NCI-H345 (cell line): ENCODE data around the gene UVRAG.
A peak's percentile ranks its signal among the peaks of the same experiment; 100 is the strongest.

Source experiments
- DNase-seq: peaks from one replicate; lab custom pipeline; 2025; lab: John Stamatoyannopoulos, UW

The UVRAG gene

GRCh38 chr11:75814677-75815344 lies at the start of gene UVRAG:
UVRAG (plus strand) TSS chr11:75815210; CDS start chr11:75815408, 198 bp downstream.
- peak; percentile 99 for DNase-seq

- no peak for DNase-seq
Observed at GRCh38 chr11:75766443-75767227, 48.4 kb upstream of the UVRAG start.

GRCh38 chr11:75767228-75767572 lies 47.8 kb upstream of the UVRAG start:
- DNase-seq = no peak

- no peak for DNase-seq
Observed at GRCh38 chr11:75767793-75768111, 47.3 kb upstream of the UVRAG start.

- DNase-seq = peak; percentile 79
Observed at GRCh38 chr11:75768112-75768908, 46.7 kb upstream of the UVRAG start, which contains the start of gene DGAT2. DGAT2 (plus strand) TSS chr11:75768778; CDS start chr11:75768992, 214 bp downstream.

GRCh38 chr11:75768909-75769771 lies 45.9 kb upstream of the UVRAG start:
- DNase-seq = no peak

GRCh38 chr11:75770102-75770501 lies 44.9 kb upstream of the UVRAG start:
- no peak for DNase-seq

GRCh38 chr11:75771646-75772410 lies 43.2 kb upstream of the UVRAG start:
- DNase-seq = no peak

GRCh38 chr11:75773595-75774353 lies 41.2 kb upstream of the UVRAG start:
- DNase-seq = no peak

- DNase-seq = no peak
Observed at GRCh38 chr11:75775056-75775455, 40.0 kb upstream of the UVRAG start.

GRCh38 chr11:75776546-75776945 lies 38.5 kb upstream of the UVRAG start:
- no peak for DNase-seq

GRCh38 chr11:75777461-75778110 lies 37.4 kb upstream of the UVRAG start:
- DNase-seq = no peak

- DNase-seq = no peak
Observed at GRCh38 chr11:75778962-75779361, 36.0 kb upstream of the UVRAG start.

- DNase-seq = no peak
Observed at GRCh38 chr11:75779960-75780359, 35.0 kb upstream of the UVRAG start.

GRCh38 chr11:75780888-75781287 lies 34.1 kb upstream of the UVRAG start:
- no peak for DNase-seq

GRCh38 chr11:75781296-75781695 lies 33.7 kb upstream of the UVRAG start:
- DNase-seq = no peak

GRCh38 chr11:75781831-75782230 lies 33.2 kb upstream of the UVRAG start:
- no peak for DNase-seq

GRCh38 chr11:75782540-75783263 lies 32.3 kb upstream of the UVRAG start:
- no peak for DNase-seq

GRCh38 chr11:75783416-75784084 lies 31.5 kb upstream of the UVRAG start:
- DNase-seq = no peak
